HepG2 (cell line): ENCODE results near the gene MRPL20. TPM values are rescaled to one million over a fixed set of nuclear protein-coding genes. Genes with fewer than 3 reads are reported as not detected.

Experiments
- EED ChIP-seq: sonication (generic); formaldehyde crosslinking; IDR thresholded peaks from 2 replicates; pipeline ENCODE4 v1.5.0; 2020; ENCODE audit warnings: mild to moderate bottlenecking, missing genetic modification reagents
- GPN1 ChIP-seq: sonication (generic); formaldehyde crosslinking; IDR thresholded peaks from 2 replicates; pipeline ENCODE4 v1.5.1; 2020; ENCODE audit warnings: missing genetic modification reagents, borderline replicate concordance
- IRX3 ChIP-seq: sonication (generic); formaldehyde crosslinking; IDR thresholded peaks from 2 replicates; pipeline ENCODE4 v1.8.1; 2023; ENCODE audit warnings: mild to moderate bottlenecking, low read depth, missing genetic modification reagents, borderline replicate concordance
- MLLT10 ChIP-seq: sonication (generic); formaldehyde crosslinking; IDR thresholded peaks from 2 replicates; pipeline ENCODE4 v1.4.0; 2020; ENCODE audit warnings: missing genetic modification reagents
- NCOA1 ChIP-seq: sonication (generic); formaldehyde crosslinking; IDR thresholded peaks from 2 replicates; pipeline ENCODE4 v1.9.0; 2021; ENCODE audit warnings: missing genetic modification reagents
- RBAK ChIP-seq: sonication (generic); formaldehyde crosslinking; IDR thresholded peaks from 2 replicates; pipeline ENCODE4 v1.5.1; 2020; ENCODE audit warnings: mild to moderate bottlenecking, missing genetic modification reagents
- SAP130 ChIP-seq: IDR thresholded peaks from 2 replicates; pipeline ENCODE4 v1.6.1; 2016; ENCODE audit warnings: low read depth
- TARDBP ChIP-seq: sonication (generic); formaldehyde crosslinking; IDR thresholded peaks from 2 replicates; pipeline ENCODE4 v1.8.0; 2022; ENCODE audit warnings: mild to moderate bottlenecking, missing genetic modification reagents
- ZFAT ChIP-seq: sonication (generic); formaldehyde crosslinking; conservative IDR thresholded peaks from 2 replicates; pipeline ENCODE4 v1.8.1; 2023; ENCODE audit warnings: missing genetic modification reagents, inconsistent platforms
- ZFP36 ChIP-seq: fragments of 150-350 bp; IDR thresholded peaks from 2 replicates; pipeline ENCODE4 v1.6.1; 2018; ENCODE audit warnings: borderline replicate concordance, low read length, low read depth; ENCODE audit not compliant: partially characterized antibody
- ZMAT3 ChIP-seq: sonication (generic); formaldehyde crosslinking; conservative IDR thresholded peaks from 2 replicates; pipeline ENCODE4 v1.7.0; 2021; ENCODE audit warnings: missing genetic modification reagents
- ZMYM3 ChIP-seq: sonication (generic); formaldehyde crosslinking; IDR thresholded peaks from 2 replicates; pipeline ENCODE4 v1.5.1; 2020; ENCODE audit warnings: mild to moderate bottlenecking, missing genetic modification reagents
- ZNF3 ChIP-seq: IDR thresholded peaks from 2 replicates; pipeline ENCODE4 v1.7.0; 2017; ENCODE audit warnings: inconsistent platforms
- polyA plus RNA-seq, 8 experiments: library from polyadenylated mRNA; depleted of rRNA in 3 of 8; stranded (reverse) in 7 of 8; unstranded in 1 of 8; fragments of >200 nt; fragmentation: Illumina TruSeq in 4 of 8; extraction: Trizol in 4 of 8; gene quantifications; 2 replicates each; pipeline versions ENCODE4 v1.2.1 to v1.2.3, GENCODE V29; 2011 to 2016; ENCODE audit warnings: low read depth in 4 of 8, missing spikeins in 1 of 8, mixed read lengths in 1 of 8; ENCODE audit not compliant: insufficient read depth in 1 of 8
- total RNA-seq, 5 experiments: library from RNA; depleted of rRNA; stranded (reverse); fragments of >200 nt; fragmentation: Illumina TruSeq; extraction: Trizol; gene quantifications; 2 replicates each; pipeline ENCODE4 v1.2.3, GENCODE V29; 2016; ENCODE audit warnings: low read depth in 1 of 5
- TF ChIP-seq, protein P1 (sequence below): sonication (generic); formaldehyde crosslinking; IDR thresholded peaks from 2 replicates; pipeline ENCODE4 v1.8.0; 2022; ENCODE audit warnings: mild to moderate bottlenecking, missing genetic modification reagents, borderline replicate concordance
- TF ChIP-seq, protein P2 (sequence below): sonication (generic); formaldehyde crosslinking; IDR thresholded peaks from 2 replicates; pipeline ENCODE4 v1.9.0; 2021; ENCODE audit warnings: missing genetic modification reagents, mild to moderate bottlenecking, borderline replicate concordance
- TF ChIP-seq, protein P3 (sequence below): sonication (generic); formaldehyde crosslinking; conservative IDR thresholded peaks from 2 replicates; pipeline ENCODE4 v1.8.1; 2023; ENCODE audit warnings: missing genetic modification reagents
- TF ChIP-seq, protein P4 (sequence below): sonication (generic); formaldehyde crosslinking; IDR thresholded peaks from 2 replicates; pipeline ENCODE4 v1.4.0; 2020; ENCODE audit warnings: missing genetic modification reagents
- TF ChIP-seq, protein P5 (sequence below): sonication (generic); formaldehyde crosslinking; IDR thresholded peaks from 2 replicates; pipeline ENCODE4 v1.4.0; 2020; ENCODE audit warnings: missing genetic modification reagents

MRPL20 gene
- total and polyA plus RNA-seq, 2 of the 13 experiments (the other 11 are each of a cell fraction or from before 2014, with no cell fraction given): 59.2 to 127 TPM

DNA sequence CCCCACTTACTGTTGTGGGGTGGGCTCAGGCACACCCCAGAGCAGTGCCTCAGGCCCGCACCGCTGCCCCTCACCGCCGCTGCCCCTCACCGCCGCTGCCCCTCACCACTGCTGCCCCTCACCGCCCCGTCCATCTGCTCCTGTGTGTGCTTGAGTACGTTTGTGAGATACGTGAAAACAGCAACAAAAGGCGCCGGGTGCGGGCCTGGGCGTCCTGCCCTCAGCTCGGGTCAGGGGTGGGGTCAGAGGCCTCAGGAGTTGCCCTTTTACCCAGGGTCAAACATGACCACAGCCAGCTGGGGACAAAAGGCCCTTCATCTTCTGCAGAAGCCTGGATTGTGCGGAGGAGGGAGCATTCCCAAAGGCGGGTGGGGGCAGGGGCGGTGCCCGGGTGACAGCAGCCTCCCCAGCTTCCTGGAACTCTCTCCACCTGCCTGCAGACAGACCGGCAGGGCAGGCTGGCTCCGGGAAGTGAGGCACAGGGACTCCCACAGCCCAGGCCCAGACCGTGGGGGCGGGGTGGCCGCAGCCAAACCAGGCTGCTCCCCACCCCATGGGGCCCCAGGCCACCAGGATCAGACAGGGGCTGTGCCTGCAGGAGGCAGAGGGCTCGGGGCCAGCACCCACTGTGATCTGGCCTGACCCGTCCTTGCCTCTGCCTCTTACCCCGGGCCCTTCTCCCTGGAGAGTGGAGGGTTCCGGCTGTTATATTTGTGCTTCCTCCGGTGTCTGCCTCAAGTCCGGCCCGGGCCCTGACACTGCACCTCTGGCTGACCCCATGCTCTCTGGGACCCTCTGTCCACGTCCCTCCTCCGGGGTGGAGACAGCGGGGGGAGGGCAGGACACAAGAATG lies 26.1 kb upstream of the MRPL20 start (continued):
- TF ChIP-seq ZMYM3 (CRISPR knock-in tag): no peak
- TF ChIP-seq ZFP36: no peak
- peak; percentile 79 for TF ChIP-seq TARDBP
- no peak for TF ChIP-seq GPN1 (CRISPR knock-in tag)
- TF ChIP-seq, protein P1, sequence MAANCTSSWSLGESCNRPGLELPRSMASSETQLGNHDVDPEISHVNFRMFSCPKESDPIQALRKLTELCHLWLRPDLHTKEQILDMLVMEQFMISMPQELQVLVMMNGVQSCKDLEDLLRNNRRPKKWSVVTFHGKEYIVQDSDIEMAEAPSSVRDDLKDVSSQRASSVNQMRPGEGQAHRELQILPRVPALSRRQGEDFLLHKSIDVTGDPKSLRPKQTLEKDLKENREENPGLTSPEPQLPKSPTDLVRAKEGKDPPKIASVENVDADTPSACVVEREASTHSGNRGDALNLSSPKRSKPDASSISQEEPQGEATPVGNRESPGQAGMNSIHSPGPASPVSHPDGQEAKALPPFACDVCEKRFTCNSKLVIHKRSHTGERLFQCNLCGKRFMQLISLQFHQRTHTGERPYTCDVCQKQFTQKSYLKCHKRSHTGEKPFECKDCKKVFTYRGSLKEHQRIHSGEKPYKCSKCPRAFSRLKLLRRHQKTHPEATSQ (CRISPR knock-in tag): peak; percentile 46; the same call in 1 of the 2 replicates
- TF ChIP-seq, protein P2, sequence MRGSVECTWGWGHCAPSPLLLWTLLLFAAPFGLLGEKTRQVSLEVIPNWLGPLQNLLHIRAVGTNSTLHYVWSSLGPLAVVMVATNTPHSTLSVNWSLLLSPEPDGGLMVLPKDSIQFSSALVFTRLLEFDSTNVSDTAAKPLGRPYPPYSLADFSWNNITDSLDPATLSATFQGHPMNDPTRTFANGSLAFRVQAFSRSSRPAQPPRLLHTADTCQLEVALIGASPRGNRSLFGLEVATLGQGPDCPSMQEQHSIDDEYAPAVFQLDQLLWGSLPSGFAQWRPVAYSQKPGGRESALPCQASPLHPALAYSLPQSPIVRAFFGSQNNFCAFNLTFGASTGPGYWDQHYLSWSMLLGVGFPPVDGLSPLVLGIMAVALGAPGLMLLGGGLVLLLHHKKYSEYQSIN (CRISPR knock-in tag): 0 out of 2 replicates have a peak, but pooled peaks have one; percentile 59
- no peak for TF ChIP-seq IRX3 (CRISPR knock-in tag)
- peak; percentile 99 for TF ChIP-seq SAP130 (CRISPR knock-in tag)
- TF ChIP-seq ZNF3 (CRISPR knock-in tag): no peak
- TF ChIP-seq ZMAT3: 0 out of 2 replicates have a peak, but pooled peaks have one; percentile 5
- no peak for TF ChIP-seq ZFAT
- no peak for TF ChIP-seq RBAK (CRISPR knock-in tag)
- TF ChIP-seq MLLT10: no peak
- TF ChIP-seq, protein P3, sequence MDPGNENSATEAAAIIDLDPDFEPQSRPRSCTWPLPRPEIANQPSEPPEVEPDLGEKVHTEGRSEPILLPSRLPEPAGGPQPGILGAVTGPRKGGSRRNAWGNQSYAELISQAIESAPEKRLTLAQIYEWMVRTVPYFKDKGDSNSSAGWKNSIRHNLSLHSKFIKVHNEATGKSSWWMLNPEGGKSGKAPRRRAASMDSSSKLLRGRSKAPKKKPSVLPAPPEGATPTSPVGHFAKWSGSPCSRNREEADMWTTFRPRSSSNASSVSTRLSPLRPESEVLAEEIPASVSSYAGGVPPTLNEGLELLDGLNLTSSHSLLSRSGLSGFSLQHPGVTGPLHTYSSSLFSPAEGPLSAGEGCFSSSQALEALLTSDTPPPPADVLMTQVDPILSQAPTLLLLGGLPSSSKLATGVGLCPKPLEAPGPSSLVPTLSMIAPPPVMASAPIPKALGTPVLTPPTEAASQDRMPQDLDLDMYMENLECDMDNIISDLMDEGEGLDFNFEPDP: no peak
- no peak for TF ChIP-seq NCOA1 (CRISPR knock-in tag)
- TF ChIP-seq, protein P4, sequence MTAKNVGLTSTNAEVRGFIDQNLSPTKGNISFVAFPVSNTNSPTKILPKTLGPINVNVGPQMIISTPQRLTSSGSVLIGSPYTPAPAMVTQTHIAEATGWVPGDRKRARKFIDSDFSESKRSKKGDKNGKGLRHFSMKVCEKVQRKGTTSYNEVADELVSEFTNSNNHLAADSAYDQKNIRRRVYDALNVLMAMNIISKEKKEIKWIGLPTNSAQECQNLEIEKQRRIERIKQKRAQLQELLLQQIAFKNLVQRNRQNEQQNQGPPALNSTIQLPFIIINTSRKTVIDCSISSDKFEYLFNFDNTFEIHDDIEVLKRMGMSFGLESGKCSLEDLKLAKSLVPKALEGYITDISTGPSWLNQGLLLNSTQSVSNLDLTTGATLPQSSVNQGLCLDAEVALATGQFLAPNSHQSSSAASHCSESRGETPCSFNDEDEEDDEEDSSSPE (CRISPR knock-in tag): peak; percentile 38
- TF ChIP-seq EED: peak; percentile 72
- TF ChIP-seq, protein P5, sequence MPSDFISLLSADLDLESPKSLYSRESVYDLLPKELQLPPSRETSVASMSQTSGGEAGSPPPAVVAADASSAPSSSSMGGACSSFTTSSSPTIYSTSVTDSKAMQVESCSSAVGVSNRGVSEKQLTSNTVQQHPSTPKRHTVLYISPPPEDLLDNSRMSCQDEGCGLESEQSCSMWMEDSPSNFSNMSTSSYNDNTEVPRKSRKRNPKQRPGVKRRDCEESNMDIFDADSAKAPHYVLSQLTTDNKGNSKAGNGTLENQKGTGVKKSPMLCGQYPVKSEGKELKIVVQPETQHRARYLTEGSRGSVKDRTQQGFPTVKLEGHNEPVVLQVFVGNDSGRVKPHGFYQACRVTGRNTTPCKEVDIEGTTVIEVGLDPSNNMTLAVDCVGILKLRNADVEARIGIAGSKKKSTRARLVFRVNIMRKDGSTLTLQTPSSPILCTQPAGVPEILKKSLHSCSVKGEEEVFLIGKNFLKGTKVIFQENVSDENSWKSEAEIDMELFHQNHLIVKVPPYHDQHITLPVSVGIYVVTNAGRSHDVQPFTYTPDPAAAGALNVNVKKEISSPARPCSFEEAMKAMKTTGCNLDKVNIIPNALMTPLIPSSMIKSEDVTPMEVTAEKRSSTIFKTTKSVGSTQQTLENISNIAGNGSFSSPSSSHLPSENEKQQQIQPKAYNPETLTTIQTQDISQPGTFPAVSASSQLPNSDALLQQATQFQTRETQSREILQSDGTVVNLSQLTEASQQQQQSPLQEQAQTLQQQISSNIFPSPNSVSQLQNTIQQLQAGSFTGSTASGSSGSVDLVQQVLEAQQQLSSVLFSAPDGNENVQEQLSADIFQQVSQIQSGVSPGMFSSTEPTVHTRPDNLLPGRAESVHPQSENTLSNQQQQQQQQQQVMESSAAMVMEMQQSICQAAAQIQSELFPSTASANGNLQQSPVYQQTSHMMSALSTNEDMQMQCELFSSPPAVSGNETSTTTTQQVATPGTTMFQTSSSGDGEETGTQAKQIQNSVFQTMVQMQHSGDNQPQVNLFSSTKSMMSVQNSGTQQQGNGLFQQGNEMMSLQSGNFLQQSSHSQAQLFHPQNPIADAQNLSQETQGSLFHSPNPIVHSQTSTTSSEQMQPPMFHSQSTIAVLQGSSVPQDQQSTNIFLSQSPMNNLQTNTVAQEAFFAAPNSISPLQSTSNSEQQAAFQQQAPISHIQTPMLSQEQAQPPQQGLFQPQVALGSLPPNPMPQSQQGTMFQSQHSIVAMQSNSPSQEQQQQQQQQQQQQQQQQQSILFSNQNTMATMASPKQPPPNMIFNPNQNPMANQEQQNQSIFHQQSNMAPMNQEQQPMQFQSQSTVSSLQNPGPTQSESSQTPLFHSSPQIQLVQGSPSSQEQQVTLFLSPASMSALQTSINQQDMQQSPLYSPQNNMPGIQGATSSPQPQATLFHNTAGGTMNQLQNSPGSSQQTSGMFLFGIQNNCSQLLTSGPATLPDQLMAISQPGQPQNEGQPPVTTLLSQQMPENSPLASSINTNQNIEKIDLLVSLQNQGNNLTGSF (CRISPR knock-in tag): 0 out of 2 replicates have a peak, but pooled peaks have one; percentile 21
